Activated CD4-positive, alpha-beta T cell treated with anti-CD3 and anti-CD28 coated beads for 36 hours (primary cell): Measurements from ENCODE around the gene ALKBH5. TPM values are rescaled to one million over a fixed set of nuclear protein-coding genes. Genes with fewer than 3 reads are reported as not detected.

ENCODE experiments used
- ATAC-seq: fragments of 200-7000 bp; cut with Tn5 transposase; one replicate; pipeline ENCODE4 v1.10.0; 2021; ENCODE audit warnings: mild to moderate bottlenecking, moderate library complexity
- CTCF ChIA-PET: fragments of 350-600 bp; sonication (Branson Sonifier 250); formaldehyde crosslinking; loops from one replicate; lab custom pipeline; 2021; ENCODE audit warnings: antibody characterized with exemption; lab: Charles Lee
- POLR2A ChIA-PET: fragments of 350-600 bp; sonication (Branson Sonifier 250); formaldehyde crosslinking; loops from one replicate; lab custom pipeline; 2021; ENCODE audit warnings: antibody characterized with exemption, inconsistent platforms; lab: Charles Lee
- DNase-seq: peaks from one replicate; pipeline ENCODE4 v3.0.0-alpha.2; 2020
- H3K27ac Mint-ChIP-seq: one replicate; pipeline ENCODE4 v1.8.0; 2021; ENCODE audit warnings: mixed read lengths
- H3K27me3 Mint-ChIP-seq: one replicate; pipeline ENCODE4 v1.8.0; 2021; ENCODE audit warnings: mixed read lengths
- H3K36me3 Mint-ChIP-seq: one replicate; pipeline ENCODE4 v1.8.0; 2021; ENCODE audit warnings: low read depth, mixed read lengths
- H3K4me1 Mint-ChIP-seq: one replicate; pipeline ENCODE4 v1.8.0; 2021; ENCODE audit warnings: mixed read lengths
- H3K4me3 Mint-ChIP-seq: one replicate; pipeline ENCODE4 v1.8.0; 2021; ENCODE audit warnings: mild to moderate bottlenecking, moderate library complexity, mixed read lengths
- H3K9me3 Mint-ChIP-seq: one replicate; pipeline ENCODE4 v1.8.0; 2021; ENCODE audit warnings: low read depth, mixed read lengths
- intact Hi-C, 2 experiments: fragments of 100-400 bp; cut with DNase I in 1 of 2; cut with micrococcal nuclease in 1 of 2; formaldehyde crosslinking; loops; one replicate each; pipeline versions ENCODE4 v1.14.2 to v1.15.1; 2022 to 2024; cut with DNase I, micrococcal nuclease
- total RNA-seq, 2 experiments: library from RNA; stranded (reverse); gene quantifications; one replicate each; pipeline ENCODE4 v1.2.3, GENCODE V29; 2021

Gene ALKBH5
- total RNA-seq, 2 experiments from 2014 or later, result 163 to 168 TPM

DNA sequence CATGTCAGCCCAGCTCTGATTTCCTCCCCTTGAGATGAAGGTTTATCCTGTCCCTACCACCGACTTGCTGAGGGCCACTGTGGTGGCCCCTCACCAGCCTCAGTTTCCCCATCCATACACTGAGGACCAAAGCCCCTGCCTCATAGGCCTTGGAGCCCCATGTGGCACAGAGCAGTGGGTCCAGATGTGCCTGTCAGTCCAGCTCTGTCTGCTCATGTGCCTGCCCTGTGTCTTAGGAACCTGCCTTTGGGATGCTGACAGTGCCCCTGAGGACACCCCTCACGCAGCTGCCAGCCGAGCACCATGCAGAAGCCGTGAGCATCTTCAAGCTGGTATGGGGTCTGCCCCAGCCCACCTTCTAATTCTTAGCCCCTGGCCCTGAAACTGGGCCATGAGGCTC lies 39.4 kb upstream of the ALKBH5 start:
- Mint-ChIP-seq H3K36me3 (no peaks in the 10 kb centered on the region), H3K27me3 (no peaks in the 10 kb centered on the region), H3K4me1 (no peaks in the 10 kb centered on the region), H3K9me3 (no peaks in the 10 kb centered on the region), H3K27ac (no peak overlapping the region), H3K4me3 (no peak overlapping the region)
- no peak for ATAC-seq
- intact Hi-C loops, result no loop called here
- CTCF ChIA-PET, result interaction anchor here (0.9 kb wide), 1 partner anchor 61 kb away, joined by 5 read pairs; no protein-coding TSS in a partner anchor
- no peak for DNase-seq
- POLR2A ChIA-PET, result no interaction called here

DNA sequence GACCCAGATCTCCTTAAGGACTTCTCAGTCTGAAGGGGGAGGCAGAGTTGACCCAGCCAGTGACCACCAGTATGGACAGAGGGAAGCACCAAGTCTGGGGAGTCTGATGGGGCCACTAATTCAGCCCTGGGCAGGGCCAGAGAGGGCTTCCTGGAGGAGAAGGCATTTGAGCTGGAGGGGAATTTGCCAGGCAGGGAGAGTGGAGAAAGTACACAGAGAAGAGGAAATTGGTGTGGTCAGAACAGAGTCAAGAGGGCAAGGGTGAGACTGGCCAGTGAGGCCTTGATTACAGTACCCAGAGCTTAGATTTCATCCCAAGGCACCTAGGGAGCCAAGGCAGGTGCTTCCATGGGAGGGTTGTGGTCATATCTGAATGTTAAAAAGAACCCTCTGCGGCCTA lies 38.8 kb upstream of the ALKBH5 start:
- Mint-ChIP-seq H3K4me3 (no peak overlapping the region), H3K36me3 (no peaks in the 10 kb centered on the region), H3K27ac (peak overlapping the region; percentile 21), H3K9me3 (no peaks in the 10 kb centered on the region), H3K27me3 (no peaks in the 10 kb centered on the region), H3K4me1 (no peaks in the 10 kb centered on the region)
- DNase-seq (no peak), ATAC-seq (no peak)
- ChIA-PET CTCF (interaction anchor here (0.5 kb wide), 1 partner anchor 37 kb away, joined by 3 read pairs; no protein-coding TSS in a partner anchor), POLR2A (no interaction called here)
- intact Hi-C loops, result no loop called here

DNA sequence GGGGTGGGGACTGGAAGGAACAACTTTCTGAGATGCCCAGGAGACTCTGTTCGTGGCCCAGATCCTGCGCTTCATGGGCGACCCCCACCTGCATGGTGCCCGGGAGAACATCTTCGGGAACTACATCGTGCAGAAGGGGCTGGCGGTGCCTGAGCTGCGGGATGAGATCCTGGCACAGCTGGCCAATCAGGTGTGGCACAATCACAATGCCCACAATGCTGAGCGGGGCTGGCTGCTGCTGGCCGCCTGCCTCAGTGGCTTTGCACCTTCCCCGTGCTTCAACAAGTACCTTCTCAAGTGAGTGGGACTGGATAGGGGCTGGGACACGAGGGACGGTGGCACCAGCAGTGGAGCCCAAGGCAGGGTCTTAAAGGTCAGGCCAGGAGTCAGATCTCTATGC lies 37.8 kb upstream of the ALKBH5 start:
- intact Hi-C loops, result no loop called here
- no peak overlapping the region for H3K27ac Mint-ChIP-seq
- H3K36me3 Mint-ChIP-seq, result no peaks in the 10 kb centered on the region
- ChIA-PET CTCF (interaction anchor here (0.6 to 1.7 kb wide), 2 partner anchors 24 to 164 kb away, joined by 4 to 5 read pairs; no protein-coding TSS in a partner anchor), POLR2A (no interaction called here)
- H3K4me3 Mint-ChIP-seq, result no peak overlapping the region
- no peaks in the 10 kb centered on the region for H3K9me3 Mint-ChIP-seq
- H3K27me3 Mint-ChIP-seq, result no peaks in the 10 kb centered on the region
- ATAC-seq (no peak), DNase-seq (no peak)
- H3K4me1 Mint-ChIP-seq, result no peaks in the 10 kb centered on the region

DNA sequence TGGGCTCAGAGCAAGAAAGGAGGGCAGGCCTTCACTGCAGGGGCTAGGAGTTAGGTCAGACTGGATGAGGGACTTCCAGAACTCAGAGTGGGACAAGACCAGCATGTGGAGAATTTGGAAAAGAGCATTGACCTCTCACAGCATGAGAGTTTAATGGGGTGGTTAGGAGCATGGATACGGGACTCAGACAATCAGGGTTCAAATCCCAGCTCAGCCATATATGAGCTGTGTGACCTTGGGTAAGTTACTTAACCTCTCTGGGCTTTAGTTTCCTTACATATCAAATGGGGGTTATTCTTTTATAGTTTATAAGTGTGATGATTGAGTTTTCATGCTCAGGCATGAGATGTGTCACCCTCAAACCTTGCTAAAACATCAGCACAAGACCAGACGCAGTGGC lies 37.4 kb upstream of the ALKBH5 start:
- no peaks in the 10 kb centered on the region for H3K9me3 Mint-ChIP-seq
- ATAC-seq, result no peak
- no peaks in the 10 kb centered on the region for H3K36me3 Mint-ChIP-seq
- ChIA-PET CTCF (interaction anchor here (1.7 kb wide), 1 partner anchor 24 kb away, joined by 5 read pairs; no protein-coding TSS in a partner anchor), POLR2A (no interaction called here)
- intact Hi-C loops, result no loop called here
- H3K27me3 Mint-ChIP-seq, result no peaks in the 10 kb centered on the region
- DNase-seq, result no peak
- H3K4me1 Mint-ChIP-seq, result no peaks in the 10 kb centered on the region
- no peak overlapping the region for H3K4me3 Mint-ChIP-seq
- no peak overlapping the region for H3K27ac Mint-ChIP-seq

DNA sequence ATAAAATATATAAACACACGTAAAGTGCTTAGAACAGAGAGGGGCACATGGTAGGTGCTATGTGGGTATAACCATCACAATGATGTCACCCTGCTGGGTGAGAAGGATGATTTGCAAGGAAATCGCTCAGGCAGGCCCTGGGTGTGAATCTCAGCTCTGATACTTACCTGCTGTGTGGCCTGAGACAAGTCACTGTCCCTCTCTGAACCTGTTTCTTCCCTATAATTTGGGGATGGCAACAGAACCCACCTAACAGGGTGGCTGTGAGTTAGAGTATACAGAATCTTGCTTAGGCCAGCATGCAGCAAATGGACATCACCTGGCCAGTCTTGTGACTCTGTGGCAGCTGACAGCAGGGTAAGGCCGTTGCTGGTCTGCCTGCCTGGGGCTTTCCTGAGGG lies 36.6 kb upstream of the ALKBH5 start:
- Mint-ChIP-seq H3K4me1 (no peaks in the 10 kb centered on the region), H3K27me3 (no peaks in the 10 kb centered on the region), H3K36me3 (no peaks in the 10 kb centered on the region), H3K9me3 (no peaks in the 10 kb centered on the region), H3K4me3 (no peak overlapping the region), H3K27ac (no peak overlapping the region)
- ChIA-PET POLR2A (no interaction called here), CTCF (interaction anchor here (0.7 to 1.7 kb wide), 2 partner anchors 23 to 101 kb away, joined by 4 to 5 read pairs; no protein-coding TSS in a partner anchor)
- DNase-seq (no peak), ATAC-seq (no peak)
- intact Hi-C loops, result no loop called here

DNA sequence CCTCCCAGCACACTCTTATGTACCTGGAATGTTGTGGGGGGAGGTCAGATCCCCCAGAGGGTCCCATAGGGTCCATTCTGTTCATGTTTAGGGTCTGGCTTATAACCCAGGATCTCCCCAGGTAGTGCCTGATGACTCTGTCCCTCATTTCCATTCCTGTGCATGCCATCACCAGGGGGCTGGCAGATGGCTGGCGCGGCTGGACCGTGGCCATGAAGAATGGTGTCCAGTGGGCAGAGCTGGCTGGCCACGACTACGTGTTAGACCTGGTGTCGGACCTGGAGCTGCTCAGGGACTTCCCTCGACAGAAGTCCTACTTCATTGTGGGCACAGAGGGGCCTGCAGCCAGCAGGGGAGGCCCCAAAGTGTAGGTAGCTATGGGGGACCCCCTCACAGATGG lies 35.0 kb upstream of the ALKBH5 start:
- DNase-seq (no peak), ATAC-seq (no peak)
- no peaks in the 10 kb centered on the region for H3K36me3 Mint-ChIP-seq
- POLR2A ChIA-PET, result no interaction called here
- H3K4me3 Mint-ChIP-seq, result no peak overlapping the region
- no peak overlapping the region for H3K27ac Mint-ChIP-seq
- H3K9me3 Mint-ChIP-seq, result no peaks in the 10 kb centered on the region
- H3K27me3 Mint-ChIP-seq, result no peaks in the 10 kb centered on the region
- CTCF ChIA-PET, result interaction anchor here (0.7 to 0.8 kb wide), 2 partner anchors 17 to 50 kb away, joined by 3 read pairs; no protein-coding TSS in a partner anchor
- H3K4me1 Mint-ChIP-seq, result peaks cover under 1% of the 10 kb centered on the region
- intact Hi-C loops, result no loop called here

DNA sequence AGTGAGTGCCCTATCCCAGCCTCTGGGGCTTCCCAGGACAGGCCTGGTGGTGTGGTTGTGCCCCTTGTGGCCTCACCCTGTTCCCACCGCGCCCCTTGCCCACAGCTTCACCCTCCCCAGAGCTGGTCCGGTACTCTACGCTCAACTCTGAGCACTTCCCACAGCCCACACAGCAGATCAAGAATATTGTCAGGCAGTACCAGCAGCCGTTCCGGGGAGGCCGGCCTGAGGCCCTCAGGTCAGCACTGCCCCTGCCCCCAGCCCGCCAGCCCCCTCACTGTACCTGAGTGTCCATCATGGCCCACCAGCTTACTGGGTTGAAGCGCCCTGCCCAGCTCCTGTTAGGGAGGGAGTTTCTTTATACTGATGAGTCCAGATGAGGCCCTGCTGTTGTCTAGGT lies 32.3 kb upstream of the ALKBH5 start:
- DNase-seq (no peak), ATAC-seq (no peak)
- Mint-ChIP-seq H3K27me3 (no peaks in the 10 kb centered on the region), H3K9me3 (no peaks in the 10 kb centered on the region), H3K27ac (no peak overlapping the region), H3K4me1 (peaks cover 3% of the 10 kb centered on the region), H3K36me3 (no peaks in the 10 kb centered on the region), H3K4me3 (no peak overlapping the region)
- CTCF ChIA-PET, result interaction anchor here (2.3 kb wide), 1 partner anchor 9 kb away, joined by 9 read pairs; no protein-coding TSS in a partner anchor
- intact Hi-C loops, result no loop called here
- POLR2A ChIA-PET, result interaction anchor here (0.5 kb wide), 1 partner anchor 52 kb away, joined by 3 read pairs; no protein-coding TSS in a partner anchor

DNA sequence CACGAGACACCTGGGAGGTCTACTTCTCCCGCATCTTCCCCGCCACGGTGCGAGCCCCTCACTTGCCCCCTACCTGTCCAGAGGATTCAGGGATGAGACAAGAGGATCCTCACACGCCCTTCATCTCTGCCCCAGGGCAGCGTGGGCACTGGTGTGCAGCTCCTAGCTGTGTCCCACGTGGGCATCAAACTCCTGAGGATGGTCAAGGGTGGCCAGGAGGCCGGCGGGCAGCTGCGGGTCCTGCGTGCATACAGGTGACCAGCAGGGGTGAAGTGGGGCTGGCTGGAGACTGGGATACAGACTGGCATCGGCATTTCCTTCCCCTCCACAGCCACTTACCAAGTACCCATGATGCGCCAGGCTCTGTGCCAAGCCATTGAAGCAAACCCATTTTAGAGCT lies 28.4 kb upstream of the ALKBH5 start:
- ChIA-PET POLR2A (no interaction called here), CTCF (interaction anchor here (1.0 to 1.6 kb wide), 3 partner anchors 13 to 34 kb away, joined by 3 to 5 read pairs (median 4); partner anchors contain the start of gene ALKBH5)
- H3K4me3 Mint-ChIP-seq, result no peak overlapping the region
- no peaks in the 10 kb centered on the region for H3K9me3 Mint-ChIP-seq
- DNase-seq (no peak), ATAC-seq (no peak)
- H3K36me3 Mint-ChIP-seq, result no peaks in the 10 kb centered on the region
- peaks cover 9% of the 10 kb centered on the region for H3K4me1 Mint-ChIP-seq
- H3K27me3 Mint-ChIP-seq, result no peaks in the 10 kb centered on the region
- no peak overlapping the region for H3K27ac Mint-ChIP-seq
- intact Hi-C loops, result no loop called here

DNA sequence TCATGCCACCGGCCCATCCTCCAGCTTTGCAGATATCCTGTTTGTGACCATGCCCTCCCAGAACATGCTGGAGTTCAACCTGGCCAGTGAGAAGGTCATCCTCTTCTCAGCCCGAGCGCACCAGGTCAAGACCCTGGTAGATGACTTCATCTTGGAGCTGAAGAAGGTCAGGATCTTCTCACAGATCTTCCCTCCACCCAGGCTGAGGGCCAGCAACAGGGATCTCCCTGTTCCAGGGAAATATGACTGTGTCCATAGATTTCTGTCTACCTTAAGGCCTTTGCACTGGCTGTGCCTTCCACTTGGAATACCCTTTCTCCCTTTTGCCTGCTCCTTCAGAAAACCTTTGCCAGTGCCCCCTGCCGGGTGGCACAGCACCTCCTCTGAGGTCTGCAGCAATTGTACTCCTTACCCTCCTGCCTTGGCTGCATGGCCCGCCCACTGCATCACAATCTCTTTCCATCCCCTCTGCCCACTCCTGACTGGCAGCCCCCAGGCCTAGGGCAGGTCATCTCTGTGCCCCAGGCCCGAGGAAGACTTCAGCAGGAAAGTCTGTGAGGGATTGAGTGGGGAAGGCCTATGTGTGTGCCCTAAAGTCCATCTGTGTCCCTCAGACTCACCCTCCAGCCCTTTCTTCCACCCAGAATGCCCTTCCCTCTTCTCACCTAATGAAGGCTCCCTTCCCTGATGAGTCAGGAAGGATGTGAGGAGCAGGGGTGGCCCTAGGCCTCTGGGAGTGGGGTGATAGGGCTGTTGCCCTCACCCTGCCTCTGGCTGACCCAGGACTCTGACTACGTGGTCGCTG lies 27.3 kb upstream of the ALKBH5 start:
- Mint-ChIP-seq H3K27me3 (no peaks in the 10 kb centered on the region), H3K9me3 (no peaks in the 10 kb centered on the region), H3K36me3 (no peaks in the 10 kb centered on the region), H3K4me1 (peaks cover 9% of the 10 kb centered on the region), H3K27ac (peak overlapping the region; percentile 51), H3K4me3 (no peak overlapping the region)
- ATAC-seq, result no peak
- intact Hi-C loops, result no loop called here
- DNase-seq, result no peak
- ChIA-PET CTCF (interaction anchor here (0.8 to 1.6 kb wide), 5 partner anchors 14 to 271 kb away, joined by 3 to 5 read pairs (median 4); partner anchors contain the start of gene ALKBH5), POLR2A (no interaction called here)

DNA sequence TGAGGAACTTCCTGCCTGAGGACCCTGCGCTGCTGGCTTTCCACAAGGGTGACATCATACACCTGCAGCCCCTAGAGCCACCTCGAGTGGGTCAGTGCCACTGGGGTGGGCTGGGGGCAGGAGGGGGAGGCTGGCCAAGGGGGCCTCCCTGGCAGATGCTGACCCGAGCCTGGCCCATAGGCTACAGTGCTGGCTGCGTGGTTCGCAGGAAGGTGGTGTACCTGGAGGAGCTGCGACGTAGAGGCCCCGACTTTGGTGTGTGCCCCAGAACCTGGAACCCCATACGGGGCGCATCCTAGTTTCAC lies 26.7 kb upstream of the ALKBH5 start:
- POLR2A ChIA-PET, result no interaction called here

DNA sequence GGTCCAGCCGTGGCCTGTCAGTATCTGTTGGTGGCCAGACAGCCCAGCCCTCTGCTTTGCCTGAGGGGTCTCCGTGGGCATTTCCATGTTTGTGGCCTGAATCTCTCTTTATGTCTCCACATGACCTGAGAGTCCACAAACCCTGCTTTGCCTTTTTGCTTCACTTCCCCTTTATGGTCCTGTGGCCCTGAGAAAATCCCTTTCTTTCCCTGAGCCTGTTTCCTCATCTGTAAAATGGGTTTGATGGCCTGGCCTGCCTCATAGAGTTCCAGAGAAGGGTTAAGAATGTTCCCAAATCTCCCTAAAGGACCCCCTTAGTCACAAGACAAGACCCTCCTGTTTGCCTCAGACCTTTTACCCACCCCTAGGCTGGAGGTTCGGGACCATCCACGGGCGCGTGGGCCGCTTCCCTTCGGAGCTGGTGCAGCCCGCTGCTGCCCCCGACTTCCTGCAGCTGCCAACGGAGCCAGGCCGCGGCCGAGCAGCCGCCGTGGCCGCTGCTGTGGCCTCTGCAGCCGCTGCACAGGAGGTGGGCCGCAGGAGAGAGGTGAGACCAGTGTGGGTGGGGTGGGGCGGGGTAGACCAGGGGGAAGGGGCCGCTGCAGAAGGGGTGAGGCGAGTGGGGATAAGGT lies 26.2 kb upstream of the ALKBH5 start:
- CTCF ChIA-PET, result interaction anchor here (1.1 kb wide), 1 partner anchor 69 kb away, joined by 3 read pairs; no protein-coding TSS in a partner anchor
- Mint-ChIP-seq H3K4me1 (peaks cover 9% of the 10 kb centered on the region), H3K27ac (peak overlapping the region; percentile 81), H3K27me3 (no peaks in the 10 kb centered on the region), H3K36me3 (no peaks in the 10 kb centered on the region), H3K4me3 (peak overlapping the region; percentile 63), H3K9me3 (no peaks in the 10 kb centered on the region)
- DNase-seq (no peak), ATAC-seq (no peak)
- intact Hi-C loops, result no loop called here
- POLR2A ChIA-PET, result interaction anchor here (0.6 to 1.0 kb wide), 2 partner anchors 24 to 26 kb away, joined by 3 to 4 read pairs; partner anchors contain the start of gene ALKBH5

More for the DNA sequence above, 26.7 kb upstream of the ALKBH5 start:
- Mint-ChIP-seq H3K36me3 (no peaks in the 10 kb centered on the region), H3K27ac (no peak overlapping the region), H3K27me3 (no peaks in the 10 kb centered on the region), H3K4me3 (no peak overlapping the region), H3K4me1 (peaks cover 9% of the 10 kb centered on the region), H3K9me3 (no peaks in the 10 kb centered on the region)
- ATAC-seq, result no peak
- intact Hi-C loops, result no loop called here
- no peak for DNase-seq
- CTCF ChIA-PET, result no interaction called here
